Endothelial cell (in vitro differentiated cells): ENCODE results near the gene PGA4. TPM values are rescaled to one million over a fixed set of nuclear protein-coding genes. Genes with fewer than 3 reads are reported as not detected.
"Not testable (repeated sequence)": the region's sequence is repeated elsewhere in the genome, so short reads cannot be mapped to it uniquely, and the experiment has no call there.

Experiments
- DNase-seq: peaks from one replicate; pipeline ENCODE4 v3.0.0; 2021; ENCODE audit warnings: low spot score
- H3K27ac Mint-ChIP-seq: one replicate; pipeline ENCODE4 v1.8.0; 2021; ENCODE audit warnings: mixed read lengths, inconsistent platforms; ENCODE audit not compliant: unreplicated experiment
- H3K27me3 Mint-ChIP-seq: one replicate; pipeline ENCODE4 v1.8.0; 2021; ENCODE audit warnings: mild to moderate bottlenecking, moderate library complexity, mixed read lengths, inconsistent platforms; ENCODE audit not compliant: unreplicated experiment
- H3K36me3 Mint-ChIP-seq: one replicate; pipeline ENCODE4 v1.8.0; 2021; ENCODE audit warnings: mild to moderate bottlenecking, low read depth, mixed read lengths, inconsistent platforms; ENCODE audit not compliant: unreplicated experiment
- H3K4me1 Mint-ChIP-seq: one replicate; pipeline ENCODE4 v1.8.0; 2021; ENCODE audit warnings: mild to moderate bottlenecking, mixed read lengths, inconsistent platforms; ENCODE audit not compliant: unreplicated experiment
- H3K4me3 Mint-ChIP-seq: one replicate; pipeline ENCODE4 v1.8.0; 2021; ENCODE audit warnings: mild to moderate bottlenecking, mixed read lengths, inconsistent platforms; ENCODE audit not compliant: unreplicated experiment
- H3K9me3 Mint-ChIP-seq: one replicate; pipeline ENCODE4 v1.8.0; 2021; ENCODE audit warnings: mixed read lengths, inconsistent platforms; ENCODE audit not compliant: unreplicated experiment
- CTCF ChIP-seq: fragments of 200-600 bp; sonication (generic); IDR thresholded peaks from one replicate; pipeline ENCODE4 v1.5.0; 2021; ENCODE audit warnings: antibody characterized with exemption; ENCODE audit not compliant: unreplicated experiment
- total RNA-seq: library from RNA; stranded (reverse); fragmentation: NEBNext Ultra II Directional; extraction: Animal tissue kit (Norgen Biotek cat#: 25700); gene quantifications from one replicate; pipeline ENCODE4 v1.2.1, GENCODE V29; 2021; ENCODE audit not compliant: unreplicated experiment

The PGA4 gene
- total RNA-seq, 1 donor from 2014 or later, result 0.64 TPM

GRCh38 chr11:61174949-61175348, 47.2 kb upstream of the PGA4 start:
- Mint-ChIP-seq H3K36me3 (peaks cover 4% of the 10 kb centered on the region), H3K4me1 (peaks cover 11% of the 10 kb centered on the region), H3K4me3 (no peak overlapping the region), H3K9me3 (no peaks in the 10 kb centered on the region), H3K27ac (no peak overlapping the region), H3K27me3 (peaks cover 6% of the 10 kb centered on the region)
- no peak for TF ChIP-seq CTCF
- DNase-seq, result no peak

GRCh38 chr11:61176446-61176845, 45.7 kb upstream of the PGA4 start:
- DNase-seq, result no peak
- peaks cover 11% of the 10 kb centered on the region for H3K4me1 Mint-ChIP-seq
- peaks cover 4% of the 10 kb centered on the region for H3K36me3 Mint-ChIP-seq
- H3K4me3 Mint-ChIP-seq, result no peak overlapping the region
- peaks cover 6% of the 10 kb centered on the region for H3K27me3 Mint-ChIP-seq
- H3K27ac Mint-ChIP-seq, result no peak overlapping the region
- H3K9me3 Mint-ChIP-seq, result no peaks in the 10 kb centered on the region
- TF ChIP-seq CTCF, result no peak

GRCh38 chr11:61180205-61180604, 41.9 kb upstream of the PGA4 start:
- H3K4me1 Mint-ChIP-seq, H3K27ac Mint-ChIP-seq, DNase-seq, H3K27me3 Mint-ChIP-seq, H3K9me3 Mint-ChIP-seq, H3K4me3 Mint-ChIP-seq, H3K36me3 Mint-ChIP-seq: not testable (repeated sequence)

- Mint-ChIP-seq H3K36me3 (no peaks in the 10 kb centered on the region), H3K4me1 (no peaks in the 10 kb centered on the region), H3K4me3 (no peak overlapping the region), H3K9me3 (no peaks in the 10 kb centered on the region), H3K27me3 (no peaks in the 10 kb centered on the region), H3K27ac (no peak overlapping the region)
- TF ChIP-seq CTCF, result no peak
- no peak for DNase-seq
Measured at GRCh38 chr11:61181489-61181888, 40.7 kb upstream of the PGA4 start.

GRCh38 chr11:61183645-61184044, 38.5 kb upstream of the PGA4 start:
- H3K9me3 Mint-ChIP-seq, result no peaks in the 10 kb centered on the region
- no peaks in the 10 kb centered on the region for H3K27me3 Mint-ChIP-seq
- H3K27ac Mint-ChIP-seq, result no peak overlapping the region
- no peak for TF ChIP-seq CTCF
- H3K4me1 Mint-ChIP-seq, result no peaks in the 10 kb centered on the region
- DNase-seq, result no peak
- H3K4me3 Mint-ChIP-seq, result no peak overlapping the region
- H3K36me3 Mint-ChIP-seq, result no peaks in the 10 kb centered on the region

GRCh38 chr11:61186504-61186903, 35.6 kb upstream of the PGA4 start:
- no peak for DNase-seq
- no peak overlapping the region for H3K27ac Mint-ChIP-seq
- H3K9me3 Mint-ChIP-seq, result no peaks in the 10 kb centered on the region
- H3K4me3 Mint-ChIP-seq, result no peak overlapping the region
- no peaks in the 10 kb centered on the region for H3K27me3 Mint-ChIP-seq
- TF ChIP-seq CTCF, result no peak
- H3K4me1 Mint-ChIP-seq, result no peaks in the 10 kb centered on the region
- no peaks in the 10 kb centered on the region for H3K36me3 Mint-ChIP-seq
